ENCODE results near the gene STARD5. TPM values are rescaled to one million over a fixed set of nuclear protein-coding genes. Genes with fewer than 3 reads are reported as not detected.
A peak's percentile ranks its signal among the peaks of the same experiment; 100 is the strongest.

Gene STARD5
- total and polyA plus RNA-seq, 9 of the 15 experiments (the other 6 are each of a cell fraction or from before 2014, with no cell fraction given), result 1.7 to 5.7 (median 2.2) TPM

GRCh38 chr15:81338170-81339007 is 14.4 kb upstream of the STARD5 start:
- in situ Hi-C loops (cut with MboI), result no loop called here
- Histone ChIP-seq H2AFZ (ENCODE audit: low read depth, low read length) (no peak overlapping the region), H3K9me3 (replicated peaks; ENCODE audit: control insufficient read depth, insufficient read depth, low read depth, low read length) (no peaks in the 10 kb centered on the region), H4K20me1 (replicated peaks; ENCODE audit: control insufficient read depth, insufficient read depth, low read length) (no peaks in the 10 kb centered on the region), H3K4me1 (replicated peaks in 1 of 2; ENCODE audit: control insufficient read depth in 2 of 2, insufficient read depth in 2 of 2, low read length in 2 of 2) (no peaks in the 10 kb centered on the region), H3K9ac (ENCODE audit: insufficient read depth in 1 of 2, low read depth in 2 of 2, low read length in 2 of 2) (no peak overlapping the region), H3K79me2 (ENCODE audit: control insufficient read depth, insufficient read depth, low read length) (no peaks in the 10 kb centered on the region), H3K9me1 (ENCODE audit: control insufficient read depth, insufficient read depth, low read length) (no peaks in the 10 kb centered on the region), H3K27me3 (ENCODE audit: control insufficient read depth in 2 of 2, insufficient read depth in 2 of 2, low read length in 2 of 2) (peaks cover 0 to 23% of the 10 kb centered on the region in 2 experiments; a peak in 3 of 5 replicates), H3K36me3 (ENCODE audit: control insufficient read depth, insufficient read depth, low read length) (no peaks in the 10 kb centered on the region), H3K4me2 (ENCODE audit: insufficient read depth, low read length) (no peak overlapping the region), H3K27ac (ENCODE audit: extremely low read depth, low read depth, low read length) (no peak overlapping the region), H3K4me3 (no peak overlapping the region)
- ChIA-PET POLR2A (interaction anchor here (1.0 to 1.2 kb wide), 2 partner anchors 12 kb away, joined by 3 to 5 read pairs; no protein-coding TSS in a partner anchor), CTCF (ENCODE audit: low intra/inter-chr PET ratio) (no interaction called here)
- 7% methylated on average over 8 of the region's 8 CpGs for WGBS (ENCODE audit: insufficient coverage, low coverage, missing lambda C conversion rate)
- TF ChIP-seq KDM5B (IDR thresholded peaks at IDR 0.05; ENCODE audit: insufficient replicate concordance, low read depth, low read length), result no peak
- no peak for TF ChIP-seq ZNF57 (CRISPR knock-in tag; IDR thresholded peaks at IDR 0.05)
- peak; percentile 46; the same call in 1 of the 2 replicates for TF ChIP-seq ATF3 (IDR thresholded peaks at IDR 0.05)
- TF ChIP-seq ATF3 (CRISPR knock-in tag; conservative IDR thresholded peaks at IDR 0.05), result no peak
- TF ChIP-seq MEIS2 (IDR thresholded peaks at IDR 0.05; ENCODE audit: partially characterized antibody), result peak; percentile 54
- no peak for TF ChIP-seq NCOR1 (IDR thresholded peaks at IDR 0.05)
- TF ChIP-seq, protein P1, sequence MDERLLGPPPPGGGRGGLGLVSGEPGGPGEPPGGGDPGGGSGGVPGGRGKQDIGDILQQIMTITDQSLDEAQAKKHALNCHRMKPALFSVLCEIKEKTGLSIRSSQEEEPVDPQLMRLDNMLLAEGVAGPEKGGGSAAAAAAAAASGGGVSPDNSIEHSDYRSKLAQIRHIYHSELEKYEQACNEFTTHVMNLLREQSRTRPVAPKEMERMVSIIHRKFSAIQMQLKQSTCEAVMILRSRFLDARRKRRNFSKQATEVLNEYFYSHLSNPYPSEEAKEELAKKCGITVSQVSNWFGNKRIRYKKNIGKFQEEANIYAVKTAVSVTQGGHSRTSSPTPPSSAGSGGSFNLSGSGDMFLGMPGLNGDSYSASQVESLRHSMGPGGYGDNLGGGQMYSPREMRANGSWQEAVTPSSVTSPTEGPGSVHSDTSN (CRISPR knock-in tag; IDR thresholded peaks at IDR 0.05; ENCODE audit: low read depth), result no peak
- TF ChIP-seq, protein P1 (tag; conservative IDR thresholded peaks at IDR 0.05; ENCODE audit: low read depth), result peak; percentile 54
- no peak for TF ChIP-seq CEBPG (CRISPR knock-in tag; IDR thresholded peaks at IDR 0.05)
- TF ChIP-seq CEBPG (tag; conservative IDR thresholded peaks at IDR 0.05 in 1 of 2, IDR thresholded peaks at IDR 0.05 in 1 of 2), result no peak; a peak in 1 of 4 replicates
- no peak for TF ChIP-seq ZSCAN29 (IDR thresholded peaks at IDR 0.05)
- FAIRE-seq (no peak), DNase-seq (ENCODE audit: extremely low read depth in 1 of 4, low spot score in 3 of 4) (no peak), ATAC-seq (no peak)
- intact Hi-C loops (cut with micrococcal nuclease), result no loop called here
- no TSS peak for BruUV-seq (replicated peaks)
